K562 treated with DMSO at 1 percent for 24 hours (cell line): ENCODE results near the gene ZNF775. TPM values are rescaled to one million over a fixed set of nuclear protein-coding genes. Genes with fewer than 3 reads are reported as not detected.

Experiments
- total RNA-seq: library from RNA; unstranded; fragments of 300-600 nt; gene quantifications from 2 replicates; pipeline ENCODE4 v1.2.3, GENCODE V29; 2022; ENCODE audit warnings: low read depth; ENCODE audit not compliant: insufficient read depth

Gene ZNF775
- total RNA-seq, result 41.9 and 43.7 TPM in 2 replicates

GRCh38 chr7:150378853-150379440 lies at the start of gene ZNF775:
Gene ZNF775, plus strand, starts transcription at chr7:150379330. Its CDS starts 9,141 bp downstream, at chr7:150388471.

GRCh38 chr7:150341263-150342120 lies 37.6 kb upstream of the ZNF775 start, which contains the start of gene RARRES2:
Gene RARRES2, minus strand, starts transcription at chr7:150341629. Its CDS starts 1,020 bp downstream, at chr7:150340609.

GRCh38 chr7:150368096-150368883 lies 10.8 kb upstream of the ZNF775 start, which contains the start of gene REPIN1:
Gene REPIN1, plus strand, starts transcription at chr7:150368822. Its CDS starts 890 bp downstream, at chr7:150369712.

Other genes with a start within 250 kb of the ZNF775 start
- gene LRRC61, start 56.0 kb upstream of the ZNF775 start, total RNA-seq, result 115 and 138 TPM in 2 replicates
- gene ACTR3C, start 55.8 kb upstream of the ZNF775 start, total RNA-seq, result 14.3 and 16.2 TPM in 2 replicates
- gene RARRES2, start 37.7 kb upstream of the ZNF775 start, total RNA-seq, result 1.5 and 1.6 TPM in 2 replicates
- gene REPIN1, start 10.5 kb upstream of the ZNF775 start, total RNA-seq, result 337 and 374 TPM in 2 replicates
- 0.06 TPM in 1 of 2 replicates, not detected in the other for gene GIMAP8, start 71.3 kb downstream of the ZNF775 start, total RNA-seq
- not detected in 2 replicates for gene GIMAP7, start 135.5 kb downstream of the ZNF775 start, total RNA-seq
- gene GIMAP4, start 188.1 kb downstream of the ZNF775 start, total RNA-seq, result not detected in 2 replicates